H9 (cell line): ENCODE measurements around the gene HESX1. TPM values are rescaled to one million over a fixed set of nuclear protein-coding genes. Genes with fewer than 3 reads are reported as not detected.

ENCODE experiments used
- DNase-seq: peaks from one replicate; pipeline ENCODE4 v3.0.0-alpha.2; 2017
- H2AFZ ChIP-seq: one replicate; pipeline ENCODE4 v1.6.1; 2013; ENCODE audit warnings: mild to moderate bottlenecking, low read length, control low read depth, moderate library complexity
- H2AK5ac ChIP-seq: 2 replicates; pipeline ENCODE4 v1.6.1; 2013; ENCODE audit warnings: low read length, control low read depth, mixed read lengths; ENCODE audit not compliant: insufficient read length
- H2BK120ac ChIP-seq: one replicate; pipeline ENCODE4 v1.6.1; 2013; ENCODE audit warnings: low read depth, mild to moderate bottlenecking, low read length, control low read depth, inconsistent platforms; ENCODE audit not compliant: poor library complexity, severe bottlenecking
- H2BK12ac ChIP-seq: 2 replicates; pipeline ENCODE4 v1.6.1; 2013; ENCODE audit warnings: low read length, control low read depth, mixed read lengths, low read depth; ENCODE audit not compliant: insufficient read length
- H2BK15ac ChIP-seq: 2 replicates; pipeline ENCODE4 v1.6.1; 2013; ENCODE audit warnings: low read depth, low read length, control low read depth
- H2BK20ac ChIP-seq: one replicate; pipeline ENCODE4 v1.6.1; 2013; ENCODE audit warnings: low read depth, mild to moderate bottlenecking, low read length, control low read depth, inconsistent platforms; ENCODE audit not compliant: poor library complexity, severe bottlenecking
- H2BK5ac ChIP-seq: 2 replicates; pipeline ENCODE4 v1.6.1; 2013; ENCODE audit warnings: low read length, control low read depth, mixed read lengths; ENCODE audit not compliant: insufficient read length
- H3K14ac ChIP-seq: 2 replicates; pipeline ENCODE4 v1.6.1; 2013; ENCODE audit warnings: low read length, control low read depth; ENCODE audit not compliant: insufficient read depth
- H3K18ac ChIP-seq: 2 replicates; pipeline ENCODE4 v1.6.1; 2013; ENCODE audit warnings: low read depth, mild to moderate bottlenecking, mixed read lengths, low read length, control low read depth; ENCODE audit not compliant: insufficient read length
- H3K23ac ChIP-seq: 2 replicates; pipeline ENCODE4 v1.6.1; 2013; ENCODE audit warnings: low read length, control low read depth, mixed read lengths, low read depth; ENCODE audit not compliant: insufficient read length
- H3K23me2 ChIP-seq: 2 replicates; pipeline ENCODE4 v1.6.1; 2013; ENCODE audit warnings: low read depth, mild to moderate bottlenecking, mixed read lengths, low read length, control low read depth; ENCODE audit not compliant: insufficient read length, poor library complexity, severe bottlenecking
- H3K27ac ChIP-seq: 2 replicates; pipeline ENCODE4 v1.5.1; 2013; ENCODE audit warnings: low read length, control low read depth, mixed read lengths, low read depth; ENCODE audit not compliant: insufficient read length
- H3K27me3 ChIP-seq: 2 replicates; pipeline ENCODE4 v1.6.1; 2013; ENCODE audit warnings: low read length, control low read depth, inconsistent platforms; ENCODE audit not compliant: insufficient read depth
- H3K4ac ChIP-seq: 2 replicates; pipeline ENCODE4 v1.6.1; 2013; ENCODE audit warnings: low read depth, mild to moderate bottlenecking, control low read depth, inconsistent platforms, low read length, moderate library complexity
- H3K4me1 ChIP-seq: 2 replicates; pipeline ENCODE4 v1.6.1; 2013; ENCODE audit warnings: low read length, control low read depth, inconsistent platforms; ENCODE audit not compliant: insufficient read depth
- H3K4me2 ChIP-seq: 2 replicates; pipeline ENCODE4 v1.6.1; 2013; ENCODE audit warnings: low read length, control low read depth, mixed read lengths; ENCODE audit not compliant: insufficient read length, insufficient read depth
- H3K56ac ChIP-seq: 2 replicates; pipeline ENCODE4 v1.6.1; 2013; ENCODE audit warnings: low read depth, mild to moderate bottlenecking, mixed read lengths, low read length, control low read depth; ENCODE audit not compliant: insufficient read length
- H3K79me1 ChIP-seq: 2 replicates; pipeline ENCODE4 v1.6.1; 2013; ENCODE audit warnings: low read depth, mild to moderate bottlenecking, moderate library complexity, low read length, control low read depth, inconsistent platforms; ENCODE audit not compliant: insufficient read depth, poor library complexity, severe bottlenecking
- H3K79me2 ChIP-seq: 2 replicates; pipeline ENCODE4 v1.6.1; 2013; ENCODE audit warnings: low read length, control low read depth, inconsistent platforms; ENCODE audit not compliant: insufficient read depth
- H3K9ac ChIP-seq: 2 replicates; pipeline ENCODE4 v1.6.1; 2013; ENCODE audit warnings: low read length, control low read depth, mixed read lengths; ENCODE audit not compliant: insufficient read length; ENCODE audit errors: extremely low read depth
- H3K9me3 ChIP-seq: one replicate; pipeline ENCODE4 v1.6.1; 2013; ENCODE audit warnings: low read depth, low read length, inconsistent platforms; ENCODE audit not compliant: control insufficient read depth
- H3T11ph ChIP-seq: one replicate; pipeline ENCODE4 v1.6.1; 2013; ENCODE audit warnings: mild to moderate bottlenecking, low read length, control low read depth, inconsistent platforms
- H4K20me1 ChIP-seq: one replicate; pipeline ENCODE4 v1.6.1; 2013; ENCODE audit not compliant: control insufficient read depth, insufficient read length, insufficient read depth
- H4K5ac ChIP-seq: 2 replicates; pipeline ENCODE4 v1.6.1; 2013; ENCODE audit warnings: low read depth, mild to moderate bottlenecking, mixed read lengths, low read length, control low read depth; ENCODE audit not compliant: insufficient read length
- H4K8ac ChIP-seq: replicated peaks from 2 replicates; pipeline ENCODE4 v1.6.1; 2013; ENCODE audit warnings: low read length, control low read depth, mixed read lengths, low read depth; ENCODE audit not compliant: insufficient read length
- H4K91ac ChIP-seq: 2 replicates; pipeline ENCODE4 v1.6.1; 2013; ENCODE audit warnings: low read depth, mild to moderate bottlenecking, moderate library complexity, mixed read lengths, low read length, control low read depth; ENCODE audit not compliant: insufficient read length
- H3K27ac Mint-ChIP-seq, 3 experiments: 2 replicates in 2 of 3; 3 replicates in 1 of 3; pipeline ENCODE4 v1.8.0; 2020 to 2021; ENCODE audit warnings: mixed read lengths in 3 of 3, mild to moderate bottlenecking in 1 of 3, moderate library complexity in 1 of 3
- H3K27me3 Mint-ChIP-seq: 2 replicates; pipeline ENCODE4 v1.8.0; 2021; ENCODE audit warnings: low read depth, mild to moderate bottlenecking, moderate library complexity, mixed read lengths
- H3K36me3 Mint-ChIP-seq, 3 experiments: 2 replicates in 2 of 3; 3 replicates in 1 of 3; pipeline ENCODE4 v1.8.0; 2020 to 2021; ENCODE audit warnings: low read depth in 3 of 3, mixed read lengths in 3 of 3; ENCODE audit not compliant: insufficient read depth in 1 of 3
- H3K4me1 Mint-ChIP-seq, 2 experiments: 2 replicates each; pipeline ENCODE4 v1.8.0; 2020; ENCODE audit warnings: mixed read lengths in 2 of 2
- H3K4me3 Mint-ChIP-seq, 2 experiments: 2 replicates in 1 of 2; 3 replicates in 1 of 2; pipeline ENCODE4 v1.8.0; 2020 to 2021; ENCODE audit warnings: mild to moderate bottlenecking in 2 of 2, mixed read lengths in 2 of 2, moderate library complexity in 1 of 2
- H3K9me3 Mint-ChIP-seq, 2 experiments: 2 replicates in 1 of 2; 3 replicates in 1 of 2; pipeline ENCODE4 v1.8.0; 2020; ENCODE audit warnings: mild to moderate bottlenecking in 2 of 2, mixed read lengths in 2 of 2, moderate library complexity in 1 of 2
- CTCF ChIP-seq: fragments of 200-600 bp; sonication (generic); conservative IDR thresholded peaks from 3 replicates; pipeline ENCODE4 v1.8.0; 2021; ENCODE audit warnings: antibody characterized with exemption, mild to moderate bottlenecking
- WGBS: extraction: QIAGEN DNeasy Blood & Tissue Kit; methylation state at CpG from one replicate; pipeline ENCODE4 v1.1.7; 2013; ENCODE audit warnings: missing lambda C conversion rate, low lambda C conversion rate, mixed read lengths; ENCODE audit not compliant: insufficient read length; ENCODE audit errors: extremely low coverage; 5-methylcytosine and 5-hydroxymethylcytosine counted together
- total RNA-seq: library from RNA; stranded (reverse); gene quantifications from 2 replicates; pipeline ENCODE4 v1.2.1, GENCODE V29; 2021

The HESX1 gene
- total RNA-seq, 1 experiment from 2014 or later, result 28.4 TPM

- Mint-ChIP-seq H3K9me3 (no peaks in the 10 kb centered on the region), H3K4me1 (peaks cover 18% of the 10 kb centered on the region in 2 experiments), H3K4me3 (no peak overlapping the region), H3K36me3 (no peaks in the 10 kb centered on the region; a peak in 2 of 7 replicates), H3K27ac (no peak overlapping the region), H3K27me3 (peaks cover 6% of the 10 kb centered on the region)
- Histone ChIP-seq H4K5ac (no peak overlapping the region), H2BK15ac (no peak overlapping the region), H2AFZ (no peak overlapping the region), H3K14ac (no peak overlapping the region), H3K4me1 (no peaks in the 10 kb centered on the region), H3K4me2 (no peak overlapping the region), H3K4ac (no peak overlapping the region), H4K91ac (no peak overlapping the region), H3K23ac (no peak overlapping the region), H4K8ac (no peak overlapping the region), H3K9ac (no peak overlapping the region), H3K18ac (no peak overlapping the region), H2BK20ac (no peak overlapping the region), H2BK12ac (no peak overlapping the region), H3K56ac (no peak overlapping the region), H3K23me2 (peaks cover 9% of the 10 kb centered on the region), H2AK5ac (no peak overlapping the region), H3K27me3 (peaks cover 2% of the 10 kb centered on the region; the same call in 1 of the 2 replicates), H3K79me1 (no peaks in the 10 kb centered on the region), H2BK5ac (no peak overlapping the region), H3T11ph (no peak overlapping the region), H4K20me1 (no peaks in the 10 kb centered on the region), H3K79me2 (peaks cover 2% of the 10 kb centered on the region; the same call in 1 of the 2 replicates), H3K9me3 (no peaks in the 10 kb centered on the region), H3K27ac (no peak overlapping the region), H2BK120ac (no peak overlapping the region)
- no CpG with 5 or more reads among the region's 2 CpGs for WGBS
- TF ChIP-seq CTCF, result no peak
- DNase-seq, result no peak
Measured at GRCh38 chr3:57230006-57230405, 30.2 kb upstream of the HESX1 start.
